Mesodermal cell (in vitro differentiated cells): ENCODE measurements around the gene WDR64.

Experiments used
- H3K27ac ChIP-seq: 2 replicates; pipeline ENCODE4 v1.7.0; 2013; ENCODE audit warnings: mild to moderate bottlenecking, low read depth, low read length, moderate library complexity; ENCODE audit not compliant: severe bottlenecking
- H3K36me3 ChIP-seq: 2 replicates; pipeline ENCODE4 v1.7.1; 2013; ENCODE audit warnings: mild to moderate bottlenecking, low read length, moderate library complexity; ENCODE audit not compliant: control insufficient read depth, insufficient read depth
- H3K4me1 ChIP-seq: one replicate; pipeline ENCODE4 v1.7.1; 2013; ENCODE audit warnings: mild to moderate bottlenecking, low read length; ENCODE audit not compliant: insufficient read depth, control insufficient read depth, poor library complexity, severe bottlenecking
- H3K4me3 ChIP-seq: 2 replicates; pipeline ENCODE4 v1.7.0; 2013; ENCODE audit warnings: low read length, control low read depth, mild to moderate bottlenecking; ENCODE audit not compliant: insufficient read depth, poor library complexity, severe bottlenecking; ENCODE audit errors: extremely low read depth
- H3K9me3 ChIP-seq: 2 replicates; pipeline ENCODE4 v1.7.1; 2013; ENCODE audit warnings: mild to moderate bottlenecking, low read length, moderate library complexity; ENCODE audit not compliant: control insufficient read depth
- WGBS, 2 experiments: methylation state at CpG; one replicate each; pipeline ENCODE4 v1.1.5; 2013; ENCODE audit warnings: missing lambda C conversion rate in 2 of 2; ENCODE audit not compliant: insufficient coverage in 2 of 2; 5-methylcytosine and 5-hydroxymethylcytosine counted together

The WDR64 gene

GRCh38 chr1:241614144-241614543, 37.9 kb upstream of the WDR64 start:
- WGBS, 2 experiments, result 70 to 86% methylated on average over 2 to 3 of the region's 4 CpGs
- Histone ChIP-seq H3K27ac (no peak overlapping the region), H3K36me3 (no peaks in the 10 kb centered on the region), H3K4me1 (peaks cover 24% of the 10 kb centered on the region), H3K9me3 (no peaks in the 10 kb centered on the region), H3K4me3 (no peak overlapping the region)

- 72 to 78% methylated on average over 4 of the region's 4 CpGs for whole genome bisulfite sequencing, 2 experiments
- H3K9me3 ChIP-seq, result no peaks in the 10 kb centered on the region
Measured at GRCh38 chr1:241614572-241614971, 37.5 kb upstream of the WDR64 start.

GRCh38 chr1:241615043-241615974, 36.8 kb upstream of the WDR64 start:
- H3K4me3 ChIP-seq, result no peak overlapping the region
- WGBS, 2 experiments, result 88 to 89% methylated on average over 8 of the region's 8 CpGs
- H3K9me3 ChIP-seq, result no peaks in the 10 kb centered on the region
- no peaks in the 10 kb centered on the region for H3K36me3 ChIP-seq
- peaks cover 15% of the 10 kb centered on the region for H3K4me1 ChIP-seq
- H3K27ac ChIP-seq, result no peak overlapping the region

More at GRCh38 chr1:241614572-241614971, 37.5 kb upstream of the WDR64 start:
- Histone ChIP-seq H3K36me3 (no peaks in the 10 kb centered on the region), H3K27ac (no peak overlapping the region), H3K4me3 (no peak overlapping the region), H3K4me1 (peaks cover 22% of the 10 kb centered on the region)

GRCh38 chr1:241617426-241617825, 34.7 kb upstream of the WDR64 start:
- Histone ChIP-seq H3K27ac (no peak overlapping the region), H3K4me1 (no peaks in the 10 kb centered on the region), H3K9me3 (no peaks in the 10 kb centered on the region), H3K36me3 (no peaks in the 10 kb centered on the region), H3K4me3 (no peak overlapping the region)
- 96 to 100% methylated on average over 5 to 6 of the region's 7 CpGs for WGBS, 2 experiments

- peaks cover 3% of the 10 kb centered on the region for H3K4me1 ChIP-seq
- peaks cover 9% of the 10 kb centered on the region for H3K36me3 ChIP-seq
- no peaks in the 10 kb centered on the region for H3K9me3 ChIP-seq
- WGBS, 2 experiments, result 91 to 100% methylated on average over 1 to 3 of the region's 5 CpGs
- no peak overlapping the region for H3K27ac ChIP-seq
- H3K4me3 ChIP-seq, result no peak overlapping the region
Measured at GRCh38 chr1:241622669-241623068, 29.4 kb upstream of the WDR64 start.

- H3K36me3 ChIP-seq, result peaks cover 15% of the 10 kb centered on the region
Measured at GRCh38 chr1:241624935-241625334, 27.1 kb upstream of the WDR64 start.

GRCh38 chr1:241627453-241628259, 24.4 kb upstream of the WDR64 start:
- H3K27ac ChIP-seq, result no peak overlapping the region

More at GRCh38 chr1:241624935-241625334, 27.1 kb upstream of the WDR64 start:
- Histone ChIP-seq H3K27ac (no peak overlapping the region), H3K4me3 (no peak overlapping the region), H3K9me3 (no peaks in the 10 kb centered on the region), H3K4me1 (peaks cover 7% of the 10 kb centered on the region)
- WGBS, 2 experiments, result no CpG with 5 or more reads among the region's 2 CpGs

GRCh38 chr1:241630005-241630404, 22.1 kb upstream of the WDR64 start:
- Histone ChIP-seq H3K36me3 (peaks cover 39% of the 10 kb centered on the region), H3K27ac (no peak overlapping the region), H3K4me3 (no peak overlapping the region), H3K9me3 (no peaks in the 10 kb centered on the region), H3K4me1 (peaks cover 11% of the 10 kb centered on the region)

More at GRCh38 chr1:241627453-241628259, 24.4 kb upstream of the WDR64 start:
- Histone ChIP-seq H3K9me3 (no peaks in the 10 kb centered on the region), H3K4me3 (no peak overlapping the region), H3K4me1 (peaks cover 7% of the 10 kb centered on the region), H3K36me3 (peaks cover 23% of the 10 kb centered on the region)
- 89 to 96% methylated on average over 5 of the region's 9 CpGs for WGBS, 2 experiments

GRCh38 chr1:241630476-241630875, 21.6 kb upstream of the WDR64 start:
- Histone ChIP-seq H3K9me3 (no peaks in the 10 kb centered on the region), H3K4me1 (peaks cover 11% of the 10 kb centered on the region), H3K4me3 (no peak overlapping the region), H3K36me3 (peaks cover 44% of the 10 kb centered on the region), H3K27ac (no peak overlapping the region)
- no CpG with 5 or more reads among the region's 1 CpG for WGBS, 2 experiments

- no CpG with 5 or more reads among the region's 2 CpGs for WGBS, 2 experiments
- H3K36me3 ChIP-seq, result peaks cover 44% of the 10 kb centered on the region
Measured at GRCh38 chr1:241630899-241631298, 21.2 kb upstream of the WDR64 start.

More at GRCh38 chr1:241630899-241631298, 21.2 kb upstream of the WDR64 start:
- Histone ChIP-seq H3K4me3 (no peak overlapping the region), H3K9me3 (no peaks in the 10 kb centered on the region), H3K27ac (no peak overlapping the region), H3K4me1 (peaks cover 11% of the 10 kb centered on the region)
